Endodermal cell (in vitro differentiated cells): Measurements from ENCODE around the gene KATNIP. TPM values are rescaled to one million over a fixed set of nuclear protein-coding genes. Genes with fewer than 3 reads are reported as not detected.
A peak's percentile ranks its signal among the peaks of the same experiment; 100 is the strongest.

Source experiments
- DNase-seq: peaks from one replicate; pipeline ENCODE4 v3.0.0-alpha.2; 2017
- H3K27ac ChIP-seq: 2 replicates; pipeline ENCODE4 v1.5.1; 2013; ENCODE audit warnings: mild to moderate bottlenecking, low read depth, low read length, moderate library complexity
- H3K27me3 ChIP-seq: 2 replicates; pipeline ENCODE4 v1.6.1; 2013; ENCODE audit warnings: mild to moderate bottlenecking, low read length, moderate library complexity; ENCODE audit not compliant: insufficient read depth, control insufficient read depth, poor library complexity, severe bottlenecking
- H3K36me3 ChIP-seq: 2 replicates; pipeline ENCODE4 v1.7.0; 2013; ENCODE audit warnings: mild to moderate bottlenecking, low read length, moderate library complexity; ENCODE audit not compliant: control insufficient read depth, insufficient read depth
- H3K4me1 ChIP-seq: one replicate; pipeline ENCODE4 v1.7.0; 2013; ENCODE audit warnings: low read length; ENCODE audit not compliant: control insufficient read depth, insufficient read depth
- H3K4me3 ChIP-seq: 2 replicates; pipeline ENCODE4 v1.5.1; 2013; ENCODE audit warnings: mild to moderate bottlenecking, low read length, moderate library complexity
- H3K9ac ChIP-seq: 2 replicates; pipeline ENCODE4 v1.6.1; 2013; ENCODE audit warnings: mild to moderate bottlenecking, low read length, moderate library complexity; ENCODE audit not compliant: poor library complexity, severe bottlenecking; ENCODE audit errors: extremely low read depth
- H3K9me3 ChIP-seq: 2 replicates; pipeline ENCODE4 v1.6.1; 2013; ENCODE audit warnings: mild to moderate bottlenecking, low read length, moderate library complexity; ENCODE audit not compliant: control insufficient read depth
- H3K27ac Mint-ChIP-seq: 2 replicates; pipeline ENCODE4 v1.8.0; 2020; ENCODE audit warnings: mixed read lengths
- H3K27me3 Mint-ChIP-seq: 2 replicates; pipeline ENCODE4 v1.8.0; 2021; ENCODE audit warnings: mild to moderate bottlenecking, mixed read lengths; ENCODE audit not compliant: insufficient read depth
- H3K36me3 Mint-ChIP-seq: 2 replicates; pipeline ENCODE4 v1.8.0; 2020; ENCODE audit warnings: low read depth, mixed read lengths
- H3K4me1 Mint-ChIP-seq: 2 replicates; pipeline ENCODE4 v1.8.0; 2020; ENCODE audit warnings: mixed read lengths
- H3K4me3 Mint-ChIP-seq: 2 replicates; pipeline ENCODE4 v1.8.0; 2020; ENCODE audit warnings: mild to moderate bottlenecking, moderate library complexity, mixed read lengths
- H3K9me3 Mint-ChIP-seq: 2 replicates; pipeline ENCODE4 v1.8.0; 2020; ENCODE audit warnings: mild to moderate bottlenecking, mixed read lengths
- WGBS, 2 experiments: methylation state at CpG; one replicate each; pipeline versions ENCODE4 v1.1.5 to v1.1.7; 2013; ENCODE audit warnings: missing lambda C conversion rate in 2 of 2, mixed read lengths in 1 of 2; ENCODE audit not compliant: insufficient coverage in 1 of 2, insufficient read length in 1 of 2; 5-methylcytosine and 5-hydroxymethylcytosine counted together
- total RNA-seq, 2 donors: library from RNA; stranded (reverse); fragmentation: NEBNext Ultra II Directional in 1 of 2; extraction: Animal tissue kit (Norgen Biotek cat#: 25700) in 1 of 2; gene quantifications; 2 replicates in 1 of 2; 3 replicates in 1 of 2; pipeline ENCODE4 v1.2.1, GENCODE V29; 2021
- TF ChIP-seq, protein P1 (sequence below): fragments of 200-600 bp; sonication (generic); conservative IDR thresholded peaks from 2 replicates; pipeline ENCODE4 v1.5.0; 2021; ENCODE audit warnings: antibody characterized with exemption, mild to moderate bottlenecking

Gene KATNIP
- total RNA-seq, 2 donors from 2014 or later, result 33.6 to 39.1 TPM

DNA sequence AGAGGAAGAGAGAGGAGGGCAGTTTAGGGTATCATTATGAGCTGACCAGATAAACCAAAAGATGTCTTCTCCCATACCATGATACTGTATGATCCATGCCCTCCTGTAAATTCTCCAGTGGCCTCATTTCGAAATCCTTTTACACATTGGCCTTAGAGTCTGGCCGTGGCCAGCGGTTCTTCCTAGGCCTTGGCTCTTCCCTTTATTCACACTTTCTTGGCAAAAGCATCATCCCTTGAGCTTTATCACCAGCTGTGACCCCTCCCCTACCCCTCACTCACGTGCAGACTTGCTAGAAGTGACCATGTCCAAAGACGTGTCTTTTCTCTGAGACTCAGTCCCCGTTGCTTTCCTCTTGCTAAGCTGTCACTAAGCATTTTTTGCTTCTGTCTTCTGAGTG, 22.8 kb downstream of the KATNIP start:
- 89 to 100% methylated on average over 4 to 6 of the region's 6 CpGs for WGBS, 2 experiments
- H3K27me3 Mint-ChIP-seq, result no peaks in the 10 kb centered on the region
- no peak for DNase-seq
- no peaks in the 10 kb centered on the region for H3K9me3 ChIP-seq
- H3K27ac ChIP-seq, result no peak overlapping the region
- peak overlapping the region; percentile 22 for H3K27ac Mint-ChIP-seq
- H3K4me1 ChIP-seq, result peaks cover 13% of the 10 kb centered on the region
- H3K27me3 ChIP-seq, result no peaks in the 10 kb centered on the region
- no peak overlapping the region for H3K9ac ChIP-seq
- TF ChIP-seq, protein P1, sequence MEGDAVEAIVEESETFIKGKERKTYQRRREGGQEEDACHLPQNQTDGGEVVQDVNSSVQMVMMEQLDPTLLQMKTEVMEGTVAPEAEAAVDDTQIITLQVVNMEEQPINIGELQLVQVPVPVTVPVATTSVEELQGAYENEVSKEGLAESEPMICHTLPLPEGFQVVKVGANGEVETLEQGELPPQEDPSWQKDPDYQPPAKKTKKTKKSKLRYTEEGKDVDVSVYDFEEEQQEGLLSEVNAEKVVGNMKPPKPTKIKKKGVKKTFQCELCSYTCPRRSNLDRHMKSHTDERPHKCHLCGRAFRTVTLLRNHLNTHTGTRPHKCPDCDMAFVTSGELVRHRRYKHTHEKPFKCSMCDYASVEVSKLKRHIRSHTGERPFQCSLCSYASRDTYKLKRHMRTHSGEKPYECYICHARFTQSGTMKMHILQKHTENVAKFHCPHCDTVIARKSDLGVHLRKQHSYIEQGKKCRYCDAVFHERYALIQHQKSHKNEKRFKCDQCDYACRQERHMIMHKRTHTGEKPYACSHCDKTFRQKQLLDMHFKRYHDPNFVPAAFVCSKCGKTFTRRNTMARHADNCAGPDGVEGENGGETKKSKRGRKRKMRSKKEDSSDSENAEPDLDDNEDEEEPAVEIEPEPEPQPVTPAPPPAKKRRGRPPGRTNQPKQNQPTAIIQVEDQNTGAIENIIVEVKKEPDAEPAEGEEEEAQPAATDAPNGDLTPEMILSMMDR, result no peak
- no peak overlapping the region for H3K4me3 Mint-ChIP-seq
- H3K9me3 Mint-ChIP-seq, result no peaks in the 10 kb centered on the region
- H3K36me3 Mint-ChIP-seq, result peaks cover 12% of the 10 kb centered on the region
- H3K36me3 ChIP-seq, result peaks cover 4% of the 10 kb centered on the region
- H3K4me1 Mint-ChIP-seq, result peaks cover 19% of the 10 kb centered on the region
- no peak overlapping the region for H3K4me3 ChIP-seq

DNA sequence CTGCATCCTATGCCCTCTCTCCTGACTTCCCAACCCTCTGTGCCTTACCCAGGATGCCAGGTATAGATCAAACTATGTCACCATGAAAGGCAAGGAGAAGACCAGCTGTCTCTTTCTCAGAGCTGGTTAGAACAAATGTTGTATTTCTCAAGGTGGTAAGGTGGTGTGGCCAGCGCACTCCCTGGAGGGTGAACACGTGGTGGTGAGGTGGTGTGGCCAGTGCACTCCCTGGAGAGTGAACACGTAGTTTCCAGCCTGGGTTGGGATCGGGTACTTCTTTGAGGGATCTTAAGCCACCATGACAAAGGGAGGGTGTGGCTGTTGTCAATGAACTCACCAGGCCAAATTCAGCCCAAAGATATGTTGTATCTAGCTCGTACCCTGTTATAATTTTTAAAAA, 26.8 kb downstream of the KATNIP start:
- peak overlapping the region; percentile 52 for H3K27ac Mint-ChIP-seq
- H3K4me3 Mint-ChIP-seq, result no peak overlapping the region
- Histone ChIP-seq H3K4me1 (peaks cover 7% of the 10 kb centered on the region), H3K27me3 (no peaks in the 10 kb centered on the region), H3K4me3 (no peak overlapping the region), H3K9me3 (no peaks in the 10 kb centered on the region), H3K9ac (no peak overlapping the region), H3K27ac (no peak overlapping the region), H3K36me3 (no peaks in the 10 kb centered on the region)
- H3K9me3 Mint-ChIP-seq, result no peaks in the 10 kb centered on the region
- TF ChIP-seq, protein P1, result no peak
- no peaks in the 10 kb centered on the region for H3K27me3 Mint-ChIP-seq
- peaks cover 17% of the 10 kb centered on the region for H3K36me3 Mint-ChIP-seq
- DNase-seq, result no peak
- 50 to 72% methylated on average over 2 to 5 of the region's 5 CpGs for WGBS, 2 experiments
- peaks cover 35% of the 10 kb centered on the region for H3K4me1 Mint-ChIP-seq

DNA sequence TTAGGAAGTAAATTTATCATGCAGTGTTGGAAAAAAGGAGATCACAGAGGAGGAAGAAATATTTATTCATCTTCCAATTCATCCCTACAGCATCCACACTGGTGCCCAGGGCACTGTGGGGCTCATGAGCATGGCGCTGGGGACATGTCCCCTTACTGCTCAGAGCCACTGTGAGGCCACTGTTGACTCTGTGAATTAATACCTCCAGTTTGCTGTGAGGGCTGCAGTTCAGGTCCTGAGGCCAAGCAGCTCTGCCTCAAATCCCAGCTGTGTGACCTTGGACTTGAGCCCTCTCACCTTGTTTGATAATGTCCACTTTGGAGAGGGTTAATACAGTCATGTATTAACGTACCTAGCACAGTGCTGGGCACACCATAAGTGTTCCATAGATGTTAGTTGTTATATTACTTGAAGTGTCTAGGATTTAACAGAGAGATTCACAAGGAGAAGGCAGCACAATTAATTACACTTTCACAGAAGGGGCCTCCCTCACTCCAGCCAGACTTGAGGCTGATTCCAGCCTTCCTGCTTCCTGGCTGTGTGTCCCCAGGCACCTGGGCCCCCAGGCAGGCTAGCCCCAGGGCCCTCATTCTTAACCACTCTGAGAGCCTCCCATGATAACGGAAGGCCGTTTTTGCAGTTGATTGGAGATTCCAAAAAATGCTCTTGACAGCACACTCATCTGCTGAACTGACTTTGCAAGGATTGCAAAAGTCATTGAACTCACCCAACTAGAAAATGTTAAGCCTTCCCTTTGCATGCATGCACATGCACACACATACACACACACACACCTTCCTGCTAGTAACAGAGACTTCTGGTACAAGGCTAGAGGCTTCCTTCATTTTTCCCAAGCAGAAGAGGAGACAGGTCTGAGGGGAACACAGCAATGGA, 29.4 kb downstream of the KATNIP start:
- DNase-seq, result no peak
- no peak overlapping the region for H3K4me3 Mint-ChIP-seq
- Histone ChIP-seq H3K9ac (no peak overlapping the region), H3K27me3 (no peaks in the 10 kb centered on the region), H3K9me3 (peaks cover 4% of the 10 kb centered on the region), H3K4me3 (no peak overlapping the region), H3K27ac (no peak overlapping the region), H3K4me1 (peaks cover 13% of the 10 kb centered on the region), H3K36me3 (no peaks in the 10 kb centered on the region)
- TF ChIP-seq, protein P1, result no peak
- no peaks in the 10 kb centered on the region for H3K9me3 Mint-ChIP-seq
- no peaks in the 10 kb centered on the region for H3K27me3 Mint-ChIP-seq
- H3K4me1 Mint-ChIP-seq, result peaks cover 43% of the 10 kb centered on the region
- H3K27ac Mint-ChIP-seq, result peak overlapping the region; percentile 41
- peaks cover 28% of the 10 kb centered on the region for H3K36me3 Mint-ChIP-seq
- WGBS, 2 experiments, result 95 to 100% methylated on average over 1 to 4 of the region's 4 CpGs
